GM18951 (cell line): Measurements from ENCODE around the gene GRIFIN.
"Not testable (repeated sequence)": the region's sequence is repeated elsewhere in the genome, so short reads cannot be mapped to it uniquely, and the experiment has no call there.

ENCODE experiments used
- POLR2A ChIP-seq: IDR thresholded peaks from 4 replicates; pipeline ENCODE4 v1.6.1; 2011; ENCODE audit warnings: mild to moderate bottlenecking; ENCODE audit not compliant: insufficient read length, insufficient read depth; ENCODE audit errors: extremely low read depth
- in situ Hi-C: fragments of 300-500 bp; cut with MboI; formaldehyde crosslinking; loops from one replicate; pipeline ENCODE4 v1.12.0; 2022; ENCODE audit warnings: low sequenced_read_pairs, mixed read lengths, inconsistent platforms; ENCODE audit not compliant: unreplicated experiment

GRIFIN gene

GRCh38 chr7:2474813-2475677, 1.2 kb downstream of the GRIFIN start:
- in situ Hi-C loops, result no loop called here
- TF ChIP-seq POLR2A, result no peak

- no peak for TF ChIP-seq POLR2A
- in situ Hi-C loops, result no loop called here
These were observed 2.0 kb downstream of the GRIFIN start for GRCh38 chr7:2474224-2474623.

GRCh38 chr7:2473496-2474180, 2.6 kb downstream of the GRIFIN start:
- TF ChIP-seq POLR2A, result no peak
- in situ Hi-C loops, result no loop called here

- TF ChIP-seq POLR2A, result no peak
- in situ Hi-C loops, result no loop called here
These were observed 3.5 kb downstream of the GRIFIN start for GRCh38 chr7:2472739-2473138.

GRCh38 chr7:2471396-2471795, 4.8 kb downstream of the GRIFIN start:
- in situ Hi-C loops, result no loop called here
- TF ChIP-seq POLR2A, result no peak

- in situ Hi-C loops, result no loop called here
- no peak for TF ChIP-seq POLR2A
These were observed 5.2 kb downstream of the GRIFIN start for GRCh38 chr7:2471022-2471329.

GRCh38 chr7:2470204-2471021, 5.8 kb downstream of the GRIFIN start:
- in situ Hi-C loops, result no loop called here
- no peak for TF ChIP-seq POLR2A

- in situ Hi-C loops, result not testable (repeated sequence)
These were observed 6.6 kb downstream of the GRIFIN start for GRCh38 chr7:2469460-2470203.

GRCh38 chr7:2468227-2468626, 8.0 kb downstream of the GRIFIN start:
- in situ Hi-C loops, result no loop called here
- TF ChIP-seq POLR2A, result no peak

- in situ Hi-C loops, result no loop called here
These were observed 9.5 kb downstream of the GRIFIN start for GRCh38 chr7:2466675-2467074.

GRCh38 chr7:2465928-2466327, 10.3 kb downstream of the GRIFIN start:
- no peak for TF ChIP-seq POLR2A
- in situ Hi-C loops, result no loop called here

More at GRCh38 chr7:2466675-2467074, 9.5 kb downstream of the GRIFIN start:
- no peak for TF ChIP-seq POLR2A

- TF ChIP-seq POLR2A, result no peak
These were observed 13.5 kb downstream of the GRIFIN start for GRCh38 chr7:2462731-2463130.

More at GRCh38 chr7:2462731-2463130, 13.5 kb downstream of the GRIFIN start:
- in situ Hi-C loops, result no loop called here
